ENCODE measurements around the gene GPR15LG.
"Not testable (repeated sequence)": the region's sequence is repeated elsewhere in the genome, so short reads cannot be mapped to it uniquely, and the experiment has no call there.

DNA sequence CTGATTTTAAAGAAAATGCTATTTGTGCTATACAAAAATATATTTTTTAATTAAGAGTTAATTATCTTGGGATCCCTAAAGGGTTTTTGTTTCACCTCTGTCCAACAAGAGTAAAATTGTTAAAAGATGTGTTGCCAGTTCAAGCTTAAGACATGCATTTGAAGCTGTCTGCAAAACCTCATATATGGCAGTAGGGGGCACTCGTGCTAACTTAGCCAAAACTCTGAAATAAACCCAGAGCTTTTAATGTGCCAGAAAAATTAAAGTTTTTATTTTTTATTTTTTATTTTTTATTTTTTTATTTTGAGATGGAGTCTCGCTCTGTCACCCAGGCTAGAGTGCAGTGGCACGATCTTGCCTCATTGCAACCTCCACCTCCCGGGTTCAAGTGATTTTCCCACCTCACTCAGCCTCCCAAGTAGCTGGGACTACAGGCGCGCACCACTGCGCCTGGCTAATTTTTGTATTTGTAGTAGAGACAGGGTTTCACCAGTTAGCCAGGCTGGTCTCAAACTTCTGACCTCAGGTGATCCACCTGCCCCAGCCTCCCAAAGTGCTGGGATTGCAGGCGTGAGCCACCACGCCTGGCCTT, 25.5 kb upstream of the GPR15LG start:
- TF ChIP-seq, protein P1, sequence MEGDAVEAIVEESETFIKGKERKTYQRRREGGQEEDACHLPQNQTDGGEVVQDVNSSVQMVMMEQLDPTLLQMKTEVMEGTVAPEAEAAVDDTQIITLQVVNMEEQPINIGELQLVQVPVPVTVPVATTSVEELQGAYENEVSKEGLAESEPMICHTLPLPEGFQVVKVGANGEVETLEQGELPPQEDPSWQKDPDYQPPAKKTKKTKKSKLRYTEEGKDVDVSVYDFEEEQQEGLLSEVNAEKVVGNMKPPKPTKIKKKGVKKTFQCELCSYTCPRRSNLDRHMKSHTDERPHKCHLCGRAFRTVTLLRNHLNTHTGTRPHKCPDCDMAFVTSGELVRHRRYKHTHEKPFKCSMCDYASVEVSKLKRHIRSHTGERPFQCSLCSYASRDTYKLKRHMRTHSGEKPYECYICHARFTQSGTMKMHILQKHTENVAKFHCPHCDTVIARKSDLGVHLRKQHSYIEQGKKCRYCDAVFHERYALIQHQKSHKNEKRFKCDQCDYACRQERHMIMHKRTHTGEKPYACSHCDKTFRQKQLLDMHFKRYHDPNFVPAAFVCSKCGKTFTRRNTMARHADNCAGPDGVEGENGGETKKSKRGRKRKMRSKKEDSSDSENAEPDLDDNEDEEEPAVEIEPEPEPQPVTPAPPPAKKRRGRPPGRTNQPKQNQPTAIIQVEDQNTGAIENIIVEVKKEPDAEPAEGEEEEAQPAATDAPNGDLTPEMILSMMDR (IDR thresholded peaks at IDR 0.05): not testable (repeated sequence)
- TF ChIP-seq POLR2A (IDR thresholded peaks at IDR 0.05): not testable (repeated sequence)
